ENCODE data around the gene SEMA4G. TPM values are rescaled to one million over a fixed set of nuclear protein-coding genes. Genes with fewer than 3 reads are reported as not detected.
A peak's percentile ranks its signal among the peaks of the same experiment; 100 is the strongest.

SEMA4G gene
- total and polyA plus RNA-seq, 2 of the 13 experiments (the other 11 are each of a cell fraction or from before 2014, with no cell fraction given): 46.2 to 207 TPM

GRCh38 chr10:100987685-100988049 is 18.4 kb downstream of the SEMA4G start (continued):
- TF ChIP-seq SAP130 (CRISPR knock-in tag; IDR thresholded peaks at IDR 0.05; ENCODE audit: low read depth) (peak; percentile 4; the same call in 1 of the 2 replicates), ZNF878 (CRISPR knock-in tag; IDR thresholded peaks at IDR 0.05) (no peak), ZEB1 (IDR thresholded peaks at IDR 0.05; ENCODE audit: insufficient replicate concordance, low read depth) (no peak), MAZ (IDR thresholded peaks at IDR 0.05; ENCODE audit: borderline replicate concordance, low read depth, low read length) (no peak), MAZ (CRISPR knock-in tag; IDR thresholded peaks at IDR 0.05; ENCODE audit: low read depth) (no peak), CSRNP2 (CRISPR knock-in tag; conservative IDR thresholded peaks at IDR 0.05; ENCODE audit: low read depth) (no peak), NR2F2 (IDR thresholded peaks at IDR 0.05; ENCODE audit: borderline replicate concordance, low read depth) (no peak), PITX1 (CRISPR knock-in tag; IDR thresholded peaks at IDR 0.05) (no peak), FOXJ3 (CRISPR knock-in tag; IDR thresholded peaks at IDR 0.05; ENCODE audit: borderline replicate concordance) (no peak), HNF1B (CRISPR knock-in tag; IDR thresholded peaks at IDR 0.05) (no peak), KLF11 (CRISPR knock-in tag; IDR thresholded peaks at IDR 0.05) (0 out of 2 replicates have a peak, but pooled peaks have one; percentile 4), NR2C2 (CRISPR knock-in tag; IDR thresholded peaks at IDR 0.05; ENCODE audit: borderline replicate concordance) (peak; percentile 73), ZNF275 (CRISPR knock-in tag; IDR thresholded peaks at IDR 0.05; ENCODE audit: borderline replicate concordance) (no peak), CC2D1A (CRISPR knock-in tag; IDR thresholded peaks at IDR 0.05) (no peak), ATF7-NPFF (CRISPR knock-in tag; IDR thresholded peaks at IDR 0.05; ENCODE audit: low read depth) (no peak), SP1 (IDR thresholded peaks at IDR 0.05) (no peak), SP1 (CRISPR knock-in tag; IDR thresholded peaks at IDR 0.05) (no peak), CREB1 (IDR thresholded peaks at IDR 0.05) (no peak), CREB1 (CRISPR knock-in tag; IDR thresholded peaks at IDR 0.05) (0 out of 2 replicates have a peak, but pooled peaks have one; percentile 29), TSC22D2 (CRISPR knock-in tag; IDR thresholded peaks at IDR 0.05; ENCODE audit: borderline replicate concordance) (no peak), MYPOP (CRISPR knock-in tag; IDR thresholded peaks at IDR 0.05) (no peak), ZNF337 (CRISPR knock-in tag; IDR thresholded peaks at IDR 0.05; ENCODE audit: borderline replicate concordance, low read depth) (no peak), CENPBD1 (CRISPR knock-in tag; IDR thresholded peaks at IDR 0.05; ENCODE audit: borderline replicate concordance, low read depth) (no peak), ZNF513 (CRISPR knock-in tag; conservative IDR thresholded peaks at IDR 0.05) (no peak), YEATS2 (CRISPR knock-in tag; IDR thresholded peaks at IDR 0.05; ENCODE audit: borderline replicate concordance) (0 out of 2 replicates have a peak, but pooled peaks have one; percentile 3)
